RWPE1 (cell line): ENCODE data around the gene RPL11.

ENCODE experiments used
- CTCF ChIA-PET: fragments of 350-600 bp; sonication (Branson Sonifier 250); formaldehyde crosslinking; extraction: SDS; loops from one replicate; lab custom pipeline; 2021; lab: Yijun Ruan, JAX
- POLR2A ChIA-PET: fragments of 400-600 bp; formaldehyde crosslinking; extraction: SDS; loops from one replicate; lab custom pipeline; 2020; ENCODE audit warnings: antibody characterized with exemption; ENCODE audit not compliant: low non-redundant PET; lab: Yijun Ruan, JAX
- DNase-seq: peaks from one replicate; pipeline ENCODE4 v3.0.0; 2012; ENCODE audit warnings: low spot score
- H3K27ac ChIP-seq: fragments of 450-650 bp; 2 replicates; pipeline ENCODE4 v1.5.1; 2017
- CTCF ChIP-seq: fragments of 450-650 bp; conservative IDR thresholded peaks from 2 replicates; pipeline ENCODE4 v1.5.1; 2017; ENCODE audit warnings: low read depth, mild to moderate bottlenecking

RPL11 gene

GRCh38 chr1:23742670-23743286 is 51.2 kb downstream of the RPL11 start:
- peak overlapping the region; percentile 85 for H3K27ac ChIP-seq
- DNase-seq: no peak
- TF ChIP-seq CTCF: no peak
- POLR2A ChIA-PET: interaction anchor here (0.6 to 1.8 kb wide), 2 partner anchors 51 to 54 kb away, joined by 3 to 7 read pairs; partner anchors contain the start of gene RPL11
- CTCF ChIA-PET: interaction anchor here (1.3 kb wide), 1 partner anchor 51 kb away, joined by 6 read pairs; the partner anchor contains the start of gene RPL11

- TF ChIP-seq CTCF: no peak
- H3K27ac ChIP-seq: peak within 1 kb of the TSS; percentile 85
- ChIA-PET CTCF (interaction anchor here (0.6 to 1.3 kb wide), 2 partner anchors 52 to 265 kb away, joined by 6 to 7 read pairs; partner anchors contain the start of gene RPL11), POLR2A (interaction anchor here (0.6 to 1.8 kb wide), 3 partner anchors 52 to 1688 kb away, joined by 3 to 7 read pairs (median 3); partner anchors contain the start of gene RPL11)
- DNase-seq: peak; percentile 60
Observed at GRCh38 chr1:23743287-23744152, 51.9 kb downstream of the RPL11 start, which contains the start of gene ELOA. Gene ELOA (plus strand): TSS chr1:23743471. CDS start chr1:23743504, 33 bp downstream.

GRCh38 chr1:23745515-23745914 is 53.9 kb downstream of the RPL11 start:
- POLR2A ChIA-PET: interaction anchor here (0.5 to 0.6 kb wide), 2 partner anchors 34 to 69 kb away, joined by 4 to 6 read pairs; no protein-coding TSS in a partner anchor
- H3K27ac ChIP-seq: no peak overlapping the region
- DNase-seq: peak; percentile 55
- CTCF ChIA-PET: interaction anchor here (0.6 to 0.9 kb wide), 5 partner anchors 18 to 424 kb away, joined by 3 to 4 read pairs (median 4); no protein-coding TSS in a partner anchor
- peak; percentile 29; the same call in 1 of the 2 replicates for TF ChIP-seq CTCF
